ENCODE data around the gene SH3RF1.

- TF ChIP-seq CTCF (IDR thresholded peaks at IDR 0.05; ENCODE audit: low read depth, low read length, poor library complexity, severe bottlenecking) (no peak), EZH2phosphoT487 (IDR thresholded peaks at IDR 0.05; ENCODE audit: borderline replicate concordance, low read length) (no peak)
Observed at GRCh38 chr4:169222761-169223160, 48.0 kb downstream of the SH3RF1 start.

All from DOHH2 (cell line).